Measurements from ENCODE around the gene PKM. TPM values are rescaled to one million over a fixed set of nuclear protein-coding genes. Genes with fewer than 3 reads are reported as not detected.

PKM gene
- total RNA-seq, 2 experiments from 2014 or later: 202 to 203 TPM

GRCh38 chr15:72220687-72221086, 10.3 kb downstream of the PKM start:
- ChIA-PET POLR2A (interaction anchor here (1.5 to 1.6 kb wide), 2 partner anchors 10 to 11 kb away, joined by 3 to 7 read pairs; no protein-coding TSS in a partner anchor), CTCF (interaction anchor here (1.2 to 1.5 kb wide), 2 partner anchors 21 to 52 kb away, joined by 3 to 6 read pairs; no protein-coding TSS in a partner anchor)
- H3K36me3 Mint-ChIP-seq (ENCODE audit: low read depth): peaks cover 90% of the 10 kb centered on the region
- Histone ChIP-seq H3K27me3 (ENCODE audit: control insufficient read depth in 1 of 2, insufficient read depth in 2 of 2, low read length in 2 of 2) (no peaks in the 10 kb centered on the region), H3K4me1 (ENCODE audit: insufficient read depth, low read length) (peaks cover 39% of the 10 kb centered on the region), H3K27ac (ENCODE audit: low read depth in 1 of 2, low read length in 2 of 2) (no peak overlapping the region), H3K9me3 (ENCODE audit: control insufficient read depth in 1 of 2, insufficient read depth in 1 of 2, low read length in 2 of 2) (no peaks in the 10 kb centered on the region), H3K36me3 (ENCODE audit: insufficient read depth, low read length) (peaks cover 77% of the 10 kb centered on the region), H3K4me3 (ENCODE audit: low read length) (no peak overlapping the region)
- H3K4me3 Mint-ChIP-seq: no peak overlapping the region
- intact Hi-C loops (cut with DNase I, micrococcal nuclease): loop anchor here in 1 of 2 experiments (10.0 kb wide), 1 partner anchor 154 kb away; the partner anchor contains the start of gene HEXA
- no peaks in the 10 kb centered on the region for H3K9me3 Mint-ChIP-seq
- DNase-seq (no peak), ATAC-seq (ENCODE audit: poor library complexity) (no peak)
- peak overlapping the region; percentile 72 for H3K27ac Mint-ChIP-seq
- H3K4me1 Mint-ChIP-seq (ENCODE audit: low read depth): peaks cover 59% of the 10 kb centered on the region
- TF ChIP-seq, protein P1, sequence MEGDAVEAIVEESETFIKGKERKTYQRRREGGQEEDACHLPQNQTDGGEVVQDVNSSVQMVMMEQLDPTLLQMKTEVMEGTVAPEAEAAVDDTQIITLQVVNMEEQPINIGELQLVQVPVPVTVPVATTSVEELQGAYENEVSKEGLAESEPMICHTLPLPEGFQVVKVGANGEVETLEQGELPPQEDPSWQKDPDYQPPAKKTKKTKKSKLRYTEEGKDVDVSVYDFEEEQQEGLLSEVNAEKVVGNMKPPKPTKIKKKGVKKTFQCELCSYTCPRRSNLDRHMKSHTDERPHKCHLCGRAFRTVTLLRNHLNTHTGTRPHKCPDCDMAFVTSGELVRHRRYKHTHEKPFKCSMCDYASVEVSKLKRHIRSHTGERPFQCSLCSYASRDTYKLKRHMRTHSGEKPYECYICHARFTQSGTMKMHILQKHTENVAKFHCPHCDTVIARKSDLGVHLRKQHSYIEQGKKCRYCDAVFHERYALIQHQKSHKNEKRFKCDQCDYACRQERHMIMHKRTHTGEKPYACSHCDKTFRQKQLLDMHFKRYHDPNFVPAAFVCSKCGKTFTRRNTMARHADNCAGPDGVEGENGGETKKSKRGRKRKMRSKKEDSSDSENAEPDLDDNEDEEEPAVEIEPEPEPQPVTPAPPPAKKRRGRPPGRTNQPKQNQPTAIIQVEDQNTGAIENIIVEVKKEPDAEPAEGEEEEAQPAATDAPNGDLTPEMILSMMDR (IDR thresholded peaks at IDR 0.05): no peak
- no peaks in the 10 kb centered on the region for H3K27me3 Mint-ChIP-seq

DNA sequence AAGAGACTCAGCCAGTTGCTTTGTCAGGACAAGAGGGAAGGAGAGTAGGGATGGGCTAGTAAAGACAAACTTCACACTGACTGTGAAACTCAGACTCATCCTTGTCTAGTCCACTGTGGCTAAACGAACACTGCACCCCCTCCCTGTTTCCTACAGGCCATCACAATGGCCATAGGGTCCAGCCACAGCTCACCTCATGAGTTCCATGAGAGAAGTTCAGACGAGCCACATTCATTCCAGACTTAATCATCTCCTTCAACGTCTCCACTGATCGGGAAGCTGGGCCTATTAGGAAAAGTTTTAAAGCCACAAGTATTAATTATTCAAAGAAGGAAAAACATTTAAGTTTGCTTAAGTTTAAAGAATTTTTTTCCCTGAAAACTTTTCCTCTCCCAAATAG, 13.8 kb downstream of the PKM start:
- H3K36me3 Mint-ChIP-seq (ENCODE audit: low read depth): peaks cover 96% of the 10 kb centered on the region
- intact Hi-C loops (cut with DNase I, micrococcal nuclease): no loop called here

DNA sequence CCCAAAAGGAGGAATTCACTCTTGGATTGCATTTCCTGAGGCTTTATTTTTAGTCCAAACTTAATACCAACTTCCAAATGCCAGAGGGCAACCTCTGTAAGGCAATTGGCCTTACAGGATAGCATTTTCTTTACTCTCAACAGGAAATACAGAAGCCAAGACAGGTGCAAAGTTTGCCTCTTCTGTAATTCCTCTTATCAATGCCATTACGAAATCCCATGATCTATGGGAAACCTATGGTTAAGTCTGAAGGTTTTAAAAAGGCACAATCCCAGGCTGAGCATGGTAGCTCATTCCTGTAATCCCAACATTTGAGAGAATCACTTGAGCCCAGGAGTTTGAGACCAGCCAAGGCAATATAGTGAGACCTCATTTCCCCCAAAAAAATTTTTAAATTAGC, 14.9 kb downstream of the PKM start:
- intact Hi-C loops (cut with DNase I, micrococcal nuclease): no loop called here
- H3K4me1 Mint-ChIP-seq (ENCODE audit: low read depth): peaks cover 20% of the 10 kb centered on the region
- Histone ChIP-seq H3K4me1 (ENCODE audit: insufficient read depth, low read length) (peaks cover 10% of the 10 kb centered on the region), H3K27ac (ENCODE audit: low read depth in 1 of 2, low read length in 2 of 2) (no peak overlapping the region), H3K36me3 (ENCODE audit: insufficient read depth, low read length) (peaks cover 93% of the 10 kb centered on the region), H3K9me3 (ENCODE audit: control insufficient read depth in 1 of 2, insufficient read depth in 1 of 2, low read length in 2 of 2) (no peaks in the 10 kb centered on the region), H3K4me3 (ENCODE audit: low read length) (no peak overlapping the region), H3K27me3 (ENCODE audit: control insufficient read depth in 1 of 2, insufficient read depth in 2 of 2, low read length in 2 of 2) (no peaks in the 10 kb centered on the region)
- no peak overlapping the region for H3K4me3 Mint-ChIP-seq
- H3K36me3 Mint-ChIP-seq (ENCODE audit: low read depth): peaks cover 96% of the 10 kb centered on the region
- ATAC-seq (ENCODE audit: poor library complexity): no peak
- H3K9me3 Mint-ChIP-seq: no peaks in the 10 kb centered on the region
- no peak for DNase-seq
- TF ChIP-seq, protein P1 (IDR thresholded peaks at IDR 0.05): no peak
- no peaks in the 10 kb centered on the region for H3K27me3 Mint-ChIP-seq
- POLR2A ChIA-PET: interaction anchor here (1.4 to 1.6 kb wide), 2 partner anchors 11 to 16 kb away, joined by 5 to 7 read pairs; no protein-coding TSS in a partner anchor
- CTCF ChIA-PET: interaction anchor here (0.8 to 2.6 kb wide), 2 partner anchors 11 to 12 kb away, joined by 3 to 16 read pairs; no protein-coding TSS in a partner anchor
- H3K27ac Mint-ChIP-seq: no peak overlapping the region

More for the DNA sequence above, 13.8 kb downstream of the PKM start:
- no peak overlapping the region for H3K27ac Mint-ChIP-seq
- POLR2A ChIA-PET: interaction anchor here (0.7 to 1.6 kb wide), 4 partner anchors 10 to 99 kb away, joined by 3 to 7 read pairs (median 4); partner anchors contain the start of genes MYO9A and SENP8
- Histone ChIP-seq H3K9me3 (ENCODE audit: control insufficient read depth in 1 of 2, insufficient read depth in 1 of 2, low read length in 2 of 2) (no peaks in the 10 kb centered on the region), H3K4me3 (ENCODE audit: low read length) (no peak overlapping the region), H3K4me1 (ENCODE audit: insufficient read depth, low read length) (peaks cover 13% of the 10 kb centered on the region), H3K27ac (ENCODE audit: low read depth in 1 of 2, low read length in 2 of 2) (no peak overlapping the region), H3K27me3 (ENCODE audit: control insufficient read depth in 1 of 2, insufficient read depth in 2 of 2, low read length in 2 of 2) (no peaks in the 10 kb centered on the region), H3K36me3 (ENCODE audit: insufficient read depth, low read length) (peaks cover 85% of the 10 kb centered on the region)
- H3K9me3 Mint-ChIP-seq: no peaks in the 10 kb centered on the region
- no peaks in the 10 kb centered on the region for H3K27me3 Mint-ChIP-seq
- no peak overlapping the region for H3K4me3 Mint-ChIP-seq
- ATAC-seq (ENCODE audit: poor library complexity): no peak
- DNase-seq: no peak
- TF ChIP-seq, protein P1 (IDR thresholded peaks at IDR 0.05): no peak
- CTCF ChIA-PET: interaction anchor here (0.5 to 2.6 kb wide), 3 partner anchors 9 to 215 kb away, joined by 3 to 16 read pairs (median 4); no protein-coding TSS in a partner anchor
- peaks cover 29% of the 10 kb centered on the region for H3K4me1 Mint-ChIP-seq (ENCODE audit: low read depth)

Measured in CD4-positive, alpha-beta T cell (primary cell).